Measurements from ENCODE around the gene VGLL4.

DNA sequence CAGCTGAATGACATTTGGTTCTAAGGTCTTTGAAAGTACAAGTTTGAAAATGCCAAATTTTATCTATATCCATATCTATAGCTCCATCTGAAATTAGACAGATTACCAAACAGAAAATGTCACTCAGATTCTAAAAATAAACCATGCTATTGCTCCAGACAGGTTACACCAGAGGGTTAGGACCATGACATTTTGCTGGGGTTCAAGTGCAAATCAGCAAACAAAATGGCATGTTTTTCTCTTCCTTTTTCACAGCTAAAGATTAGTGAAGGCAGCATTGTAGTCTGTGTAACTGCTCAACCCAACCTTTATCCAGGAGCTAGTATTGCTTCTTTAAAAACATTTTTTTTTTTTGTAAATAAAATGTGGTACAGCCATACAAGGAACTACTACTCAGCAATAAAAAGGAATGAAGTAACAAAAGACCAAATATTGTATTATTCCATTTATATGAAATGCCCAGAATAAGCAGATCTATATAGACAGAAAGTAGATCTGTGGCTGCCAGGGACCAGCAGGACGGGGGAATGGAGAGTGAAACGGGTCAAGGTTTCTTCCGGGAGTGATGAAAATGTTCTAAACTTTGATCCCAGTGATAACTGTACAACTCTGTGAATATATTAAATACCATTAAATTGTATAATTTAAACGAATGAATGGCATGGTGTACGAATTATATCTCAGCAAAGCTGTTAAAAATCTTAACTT, 18.2 kb downstream of the VGLL4 start:
- TF ChIP-seq POLR2A (IDR thresholded peaks at IDR 0.05; ENCODE audit: low read length) (no peak), GATA1 (IDR thresholded peaks at IDR 0.05; ENCODE audit: low read depth, low read length) (no peak)

Measured in erythroblast (primary cell).